Measurements from ENCODE around the gene RAD21L1. TPM values are rescaled to one million over a fixed set of nuclear protein-coding genes. Genes with fewer than 3 reads are reported as not detected.
A peak's percentile ranks its signal among the peaks of the same experiment; 100 is the strongest.
"Not testable (repeated sequence)": the region's sequence is repeated elsewhere in the genome, so short reads cannot be mapped to it uniquely, and the experiment has no call there.

Gene RAD21L1
- polyA plus RNA-seq, 1 donor: not detected

- no peak for DNase-seq
These were observed 6.7 kb downstream of the RAD21L1 start for GRCh38 chr20:1232286-1233111.

DNA sequence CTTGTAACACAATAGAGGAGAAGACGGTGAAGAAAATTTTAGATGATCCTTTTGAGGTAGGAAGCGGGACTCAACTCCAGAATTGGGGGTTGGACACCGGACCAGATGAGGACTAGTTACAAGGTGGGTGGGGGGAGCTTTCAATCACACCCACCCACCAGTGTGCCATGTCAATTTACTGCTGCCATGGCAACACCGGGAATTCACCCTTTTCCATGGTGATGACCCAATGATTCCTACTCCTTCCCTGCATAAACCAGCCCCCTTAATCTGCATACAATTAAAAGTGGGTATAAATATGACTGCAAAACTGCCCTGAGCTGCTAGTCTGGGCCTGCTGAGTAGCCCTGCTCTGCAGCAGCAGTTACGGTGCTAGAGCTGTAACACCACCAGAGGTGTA lies 14.7 kb downstream of the RAD21L1 start:
- no peak for DNase-seq

DNA sequence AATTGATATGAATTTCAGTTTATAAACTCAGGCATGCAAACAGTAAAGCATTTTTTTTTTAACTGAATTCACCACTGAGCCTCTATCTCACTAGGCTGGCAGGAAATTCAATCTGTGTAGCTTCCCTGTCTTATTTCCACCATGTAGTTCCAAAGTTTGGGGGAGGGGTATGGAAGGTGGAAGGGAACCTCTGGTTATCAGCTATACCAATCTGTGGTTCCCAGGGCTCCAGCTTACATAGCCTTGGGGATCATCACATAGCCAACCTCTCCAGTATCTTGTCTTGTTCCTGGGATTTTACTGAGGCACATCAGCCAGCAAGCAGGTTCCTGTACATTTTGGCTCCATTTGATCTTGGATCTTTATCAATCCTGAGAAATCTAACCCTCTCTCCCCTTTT lies 15.6 kb downstream of the RAD21L1 start:
- DNase-seq: no peak

DNA sequence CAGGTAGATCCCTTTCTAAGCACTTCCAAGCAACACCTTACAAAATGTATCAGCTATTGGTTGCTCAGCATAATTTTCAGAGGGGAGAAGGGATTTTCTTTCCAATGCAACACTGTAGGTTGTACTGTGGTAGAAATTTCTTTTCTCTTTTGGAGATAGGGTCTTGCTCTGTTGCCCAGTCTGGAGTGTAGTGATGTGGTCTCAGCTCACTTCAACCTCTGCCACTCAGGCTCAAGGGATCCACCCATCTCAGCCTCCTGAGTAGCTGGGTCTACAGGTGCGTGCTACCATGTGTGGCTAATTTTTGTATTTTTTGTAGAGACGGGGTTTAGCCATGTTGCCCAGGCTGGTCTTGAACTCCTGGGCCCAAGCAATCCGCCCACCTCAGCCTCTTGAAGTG lies 16.3 kb downstream of the RAD21L1 start:
- no peak for DNase-seq

DNA sequence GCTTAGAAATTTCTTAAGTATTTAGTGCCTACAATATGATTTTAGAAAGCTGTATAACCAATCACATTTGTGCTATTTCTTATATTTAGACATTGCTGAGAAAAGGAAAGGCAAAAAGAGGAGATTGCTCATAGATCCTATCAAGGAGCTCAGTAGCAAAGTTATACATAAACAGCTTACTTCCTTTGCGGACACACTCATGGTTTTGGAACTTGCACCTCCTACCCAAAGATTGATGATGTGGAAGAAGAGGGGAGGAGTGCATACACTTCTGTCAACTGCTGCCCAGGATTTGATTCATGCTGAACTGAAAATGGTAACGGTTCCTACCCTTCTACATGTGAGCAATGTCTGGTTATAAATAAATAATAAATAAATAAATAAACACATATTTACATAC lies 16.7 kb downstream of the RAD21L1 start:
- no peak for DNase-seq

DNA sequence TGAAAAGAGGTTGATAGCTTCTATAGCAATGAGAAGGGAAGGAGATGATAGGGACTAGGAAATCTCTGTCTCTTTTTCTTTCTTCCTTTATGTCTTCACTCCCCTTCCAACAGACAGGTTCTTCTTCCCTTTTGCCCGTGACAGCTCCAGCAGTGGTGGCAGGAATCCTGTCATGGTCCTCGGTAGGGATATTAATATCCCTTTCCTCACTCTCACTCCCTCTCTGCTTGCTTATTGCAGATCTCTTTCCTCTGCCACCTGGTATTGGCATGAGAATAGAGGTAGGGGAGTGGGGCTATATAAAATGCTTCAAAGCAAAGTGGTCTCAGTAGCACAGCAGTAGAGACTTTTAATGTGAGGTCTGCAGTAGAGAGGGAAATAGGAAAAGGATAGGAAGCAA lies 19.7 kb downstream of the RAD21L1 start:
- DNase-seq: no peak

DNA sequence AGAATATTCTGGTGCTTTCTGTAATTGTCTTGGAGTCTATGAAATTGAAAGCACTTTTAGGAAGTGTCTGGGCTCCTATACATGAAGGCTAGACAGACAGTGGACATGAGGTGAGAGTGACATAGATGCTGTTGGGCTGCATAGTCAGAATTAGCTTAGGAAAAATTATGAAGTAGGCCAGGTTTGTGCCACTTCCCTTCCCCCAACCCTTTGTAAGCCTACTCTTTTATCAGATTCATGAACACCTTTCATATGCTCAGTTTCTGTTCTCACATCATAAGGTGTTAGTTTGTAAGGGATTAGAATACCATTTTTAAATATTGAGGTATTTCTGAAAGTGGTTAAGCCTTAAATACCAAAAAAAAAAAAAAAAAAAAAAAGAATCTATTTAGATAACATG lies 21.8 kb downstream of the RAD21L1 start:
- no peak for DNase-seq

- DNase-seq: not testable (repeated sequence)
These were observed 24.4 kb downstream of the RAD21L1 start for GRCh38 chr20:1250282-1250681.

GRCh38 chr20:1252416-1252815 lies 26.6 kb downstream of the RAD21L1 start:
- no peak for DNase-seq

GRCh38 chr20:1254254-1254653 lies 28.4 kb downstream of the RAD21L1 start:
- peak; percentile 15 for DNase-seq

- DNase-seq: no peak
These were observed 29.8 kb downstream of the RAD21L1 start for GRCh38 chr20:1255675-1256074.

DNA sequence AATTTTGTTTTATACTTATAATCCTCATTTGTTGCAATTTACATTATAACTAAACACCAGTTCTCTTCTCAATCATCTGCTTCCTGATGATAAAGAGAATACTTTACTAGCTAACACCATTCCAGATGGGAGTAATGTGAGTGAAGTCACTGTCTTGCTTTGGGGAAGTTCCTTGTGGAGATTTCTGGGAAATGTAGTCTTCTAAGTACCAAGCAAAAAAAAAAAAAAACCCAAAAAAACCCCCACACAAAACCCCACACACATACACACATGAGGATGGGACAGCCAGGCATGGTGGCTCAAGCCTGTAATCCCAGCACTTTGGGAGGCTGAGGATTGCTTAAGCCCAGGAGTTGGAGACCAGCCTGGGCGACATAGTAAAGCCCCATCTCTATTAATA lies 38.0 kb downstream of the RAD21L1 start:
- DNase-seq: no peak

DNA sequence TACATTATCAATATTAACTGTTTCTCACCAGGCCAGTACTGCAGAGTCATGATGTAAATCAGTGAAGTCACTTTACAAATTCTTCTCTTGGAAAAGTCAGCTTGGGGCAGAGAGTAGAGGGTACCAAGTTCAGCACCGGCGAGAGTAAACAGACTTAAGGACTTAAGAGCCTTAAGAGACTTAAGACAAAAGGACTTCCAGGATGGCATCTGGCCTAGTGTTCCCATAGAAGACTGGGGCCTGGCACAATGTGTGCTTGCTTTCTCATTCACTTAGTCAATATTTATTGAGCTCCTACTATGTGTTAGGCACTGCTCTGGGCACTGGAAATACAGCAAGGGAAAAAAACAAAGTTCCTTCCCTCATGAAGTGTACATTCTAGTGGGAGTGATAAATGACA lies 38.9 kb downstream of the RAD21L1 start:
- no peak for DNase-seq

DNA sequence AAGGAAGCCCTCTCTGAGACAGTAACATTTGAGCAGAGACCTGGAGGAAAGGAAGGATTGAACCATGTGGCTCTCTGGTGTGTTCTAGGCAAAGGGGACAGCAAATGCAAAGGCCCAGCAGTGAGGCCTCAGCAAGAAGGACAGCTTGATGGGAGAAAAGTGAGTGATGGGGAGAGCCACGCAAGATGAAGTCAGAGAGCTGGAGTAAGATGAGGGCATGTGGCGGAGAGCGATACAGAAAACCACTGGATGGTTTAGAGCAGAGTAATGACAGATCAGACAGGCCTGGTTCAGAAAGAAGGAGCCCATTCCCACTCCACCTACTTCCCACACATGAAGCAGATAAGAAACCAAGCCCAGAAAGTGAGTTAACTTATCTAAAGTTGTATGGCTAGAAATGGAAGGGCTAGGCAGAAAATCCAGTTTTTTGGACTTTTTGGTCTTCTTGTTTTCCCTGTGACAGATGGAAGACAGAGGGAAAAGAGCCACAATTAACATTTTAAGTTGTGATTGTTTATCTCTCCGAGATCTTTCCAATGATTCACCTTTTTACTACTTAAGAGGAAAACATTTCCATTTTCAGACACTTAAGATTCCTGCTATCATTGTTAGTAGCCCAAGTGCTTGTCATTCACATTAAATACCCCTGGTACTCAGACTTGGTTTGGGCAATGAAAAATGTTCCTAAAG lies 39.5 kb downstream of the RAD21L1 start:
- no peak for DNase-seq

GRCh38 chr20:1265916-1266166 lies 40.0 kb downstream of the RAD21L1 start:
- no peak for DNase-seq

GRCh38 chr20:1266167-1266973 lies 40.5 kb downstream of the RAD21L1 start, which contains the start of gene SNPH:
SNPH (plus strand) TSS chr20:1266294; CDS start chr20:1296240, 29,946 bp downstream.
- peak; percentile 70 for DNase-seq

DNA sequence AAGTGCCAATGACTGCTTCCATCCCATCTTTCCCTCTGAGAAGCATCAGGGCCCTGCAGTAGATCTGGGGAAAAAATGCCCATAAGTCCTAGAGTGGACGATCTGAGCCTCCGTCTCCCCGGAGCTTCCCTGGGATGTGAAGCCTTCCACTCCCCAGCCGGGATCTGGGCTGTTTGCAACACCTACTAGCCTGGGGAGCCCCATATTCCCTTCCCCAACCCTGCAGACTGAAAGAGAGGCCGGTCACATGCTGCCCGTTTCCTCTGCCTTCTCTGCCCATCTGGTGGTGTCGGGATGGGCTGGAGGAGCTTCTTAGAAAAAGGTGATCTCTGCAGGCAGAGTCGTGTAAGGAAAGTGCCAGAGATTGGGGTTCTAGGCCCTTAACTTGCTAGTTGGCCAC lies 41.3 kb downstream of the RAD21L1 start:
- DNase-seq: no peak

- DNase-seq: no peak
These were observed 42.0 kb downstream of the RAD21L1 start for GRCh38 chr20:1267809-1268374.

- DNase-seq: no peak
These were observed 43.4 kb downstream of the RAD21L1 start for GRCh38 chr20:1269235-1269634.

DNA sequence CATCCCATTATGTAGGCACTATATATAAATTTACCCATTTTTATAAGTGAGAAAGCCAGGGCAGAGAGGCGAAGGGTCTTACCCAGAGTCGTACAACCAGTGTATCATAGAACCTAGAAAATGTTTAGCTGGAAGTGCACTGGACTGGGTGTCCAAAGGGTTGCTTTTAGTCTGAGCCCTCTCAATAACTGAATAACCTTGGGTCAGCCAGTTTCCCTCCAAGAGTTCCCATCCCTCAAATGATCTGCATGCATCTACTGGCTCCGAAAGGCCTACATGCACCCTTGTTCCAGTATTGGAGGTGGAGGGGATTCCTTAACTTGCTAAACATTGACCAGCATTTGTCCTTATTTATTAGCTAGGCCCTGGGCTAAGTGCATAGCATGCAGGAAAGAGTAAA lies 44.0 kb downstream of the RAD21L1 start:
- DNase-seq: no peak

- no peak for DNase-seq
These were observed 46.7 kb downstream of the RAD21L1 start for GRCh38 chr20:1272368-1273100.

DNA sequence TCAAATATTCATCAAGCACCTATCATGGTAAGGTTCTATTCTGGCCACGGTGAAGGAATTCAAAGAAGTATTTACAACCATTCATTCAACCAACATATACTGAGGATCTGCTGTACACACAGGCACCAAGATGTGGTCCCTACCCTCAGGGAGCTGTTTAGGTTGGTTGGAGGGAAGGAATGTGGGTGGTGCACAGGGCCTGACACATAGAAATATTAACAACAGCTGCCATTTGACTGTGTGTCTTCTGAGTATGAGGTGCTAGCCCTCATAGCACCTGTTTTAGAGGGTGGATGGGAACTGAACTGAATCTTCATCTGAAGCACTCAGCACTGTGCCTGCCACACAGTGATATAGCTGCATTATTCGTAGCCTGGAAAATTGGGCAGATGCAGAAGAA lies 47.5 kb downstream of the RAD21L1 start:
- no peak for DNase-seq

Measured in hindlimb muscle (tissue), 1 donor.